Stomach (tissue), 8 donors: Measurements from ENCODE around the gene SPATS1. TPM values are rescaled to one million over a fixed set of nuclear protein-coding genes. Genes with fewer than 3 reads are reported as not detected.

Experiments used
- polyA plus RNA-seq, 3 donors: library from polyadenylated mRNA; stranded (reverse); fragments of 200-250 nt; gene quantifications; one replicate each; pipeline ENCODE4 v1.2.3, GENCODE V29; 2013
- total RNA-seq, 5 donors: library from RNA; depleted of rRNA; stranded (reverse); fragments of >200 nt; gene quantifications; one replicate each; pipeline versions ENCODE4 v1.1.0 to v1.2.3, GENCODE V29; 2014 to 2016
- donor health status: healthy with polysubstance abuse.
- donor health status: Bipolar disorder and iron deficiency.
- donor health status: healthy.

The SPATS1 gene
- total and polyA plus RNA-seq, 8 donors, result not detected

Other genes with a start within 250 kb of the SPATS1 start
- 10 to 100 TPM; 17.0 to 59.1 (median 37.3) TPM for gene MRPL14, start 215.2 kb upstream of the SPATS1 start, total RNA-seq
- gene MRPL14, start 215.2 kb upstream of the SPATS1 start, polyA plus RNA-seq, result 10 to 100 TPM; 61.1 to 82.3 (median 78.7) TPM
- gene TMEM63B, start 215.1 kb upstream of the SPATS1 start, total RNA-seq, result 10 to 100 TPM; 20.7 to 90.6 (median 57.8) TPM
- gene TMEM63B, start 215.1 kb upstream of the SPATS1 start, polyA plus RNA-seq, result 10 to 100 TPM in 2 of 3 donors, 1 to 10 TPM in 1; 5.5 to 16.8 (median 14.8) TPM
- gene CAPN11, start 183.8 kb upstream of the SPATS1 start, total RNA-seq, result under 1 TPM in 1 of 5 donors, not detected in 4; 0.18 TPM
- gene CAPN11, start 183.8 kb upstream of the SPATS1 start, polyA plus RNA-seq, result under 1 TPM in 2 of 3 donors, not detected in 1; 0.15 to 0.19 TPM
- not detected for gene MYMX, start 125.7 kb upstream of the SPATS1 start, total RNA-seq
- 1 to 10 TPM in 1 of 3 donors, under 1 TPM in 1, not detected in 1; 0.95 to 3.4 TPM for gene MYMX, start 125.7 kb upstream of the SPATS1 start, polyA plus RNA-seq
- gene SLC29A1, start 119.1 kb upstream of the SPATS1 start, total RNA-seq, result 100 to 1,000 TPM in 2 of 5 donors, 10 to 100 TPM in 3; 26.4 to 217 (median 77.4) TPM
- gene SLC29A1, start 119.1 kb upstream of the SPATS1 start, polyA plus RNA-seq, result 10 to 100 TPM; 22.6 to 33.5 (median 29.0) TPM
- 100 to 1,000 TPM; 168 to 414 (median 370) TPM for gene HSP90AB1, start 95.5 kb upstream of the SPATS1 start, total RNA-seq
- 100 to 1,000 TPM; 267 to 549 (median 348) TPM for gene HSP90AB1, start 95.5 kb upstream of the SPATS1 start, polyA plus RNA-seq
- gene SLC35B2, start 85.1 kb upstream of the SPATS1 start, total RNA-seq, result 10 to 100 TPM in 4 of 5 donors, 1 to 10 TPM in 1; 1.4 to 60.1 (median 27.0) TPM
- 10 to 100 TPM in 2 of 3 donors, 1 to 10 TPM in 1; 7.3 to 17.2 (median 16.6) TPM for gene SLC35B2, start 85.1 kb upstream of the SPATS1 start, polyA plus RNA-seq
- gene NFKBIE, start 77.1 kb upstream of the SPATS1 start, total RNA-seq, result 10 to 100 TPM in 1 of 5 donors, 1 to 10 TPM in 1, under 1 TPM in 1, not detected in 2; 0.89 to 23.5 (median 3.5) TPM
- gene NFKBIE, start 77.1 kb upstream of the SPATS1 start, polyA plus RNA-seq, result 10 to 100 TPM in 2 of 3 donors, 1 to 10 TPM in 1; 9.9 to 14.2 (median 10.6) TPM
- gene TMEM151B, start 72.2 kb upstream of the SPATS1 start, total RNA-seq, result under 1 TPM in 2 of 5 donors, not detected in 3; 0.18 to 0.29 TPM
- gene TMEM151B, start 72.2 kb upstream of the SPATS1 start, polyA plus RNA-seq, result under 1 TPM in 2 of 3 donors, not detected in 1; 0.12 to 0.28 TPM
- 10 to 100 TPM in 2 of 5 donors, 1 to 10 TPM in 3; 6.4 to 19.3 (median 8.0) TPM for gene AARS2, start 29.3 kb upstream of the SPATS1 start, total RNA-seq
- gene AARS2, start 29.3 kb upstream of the SPATS1 start, polyA plus RNA-seq, result 1 to 10 TPM; 2.9 to 4.2 (median 3.1) TPM
- gene CDC5L, start 45.1 kb downstream of the SPATS1 start, total RNA-seq, result 10 to 100 TPM in 3 of 5 donors, 1 to 10 TPM in 2; 4.9 to 29.2 (median 10.3) TPM
- gene CDC5L, start 45.1 kb downstream of the SPATS1 start, polyA plus RNA-seq, result 1 to 10 TPM; 5.4 to 6.4 (median 6.4) TPM